Stimulated activated CD8-positive, alpha-beta memory T cell treated with anti-CD3 and anti-CD28 coated beads, Interleukin-7, amount 100 ng/mL, for 24 hours (primary cell): ENCODE results near the gene BMP6.
"Not testable (repeated sequence)": the region's sequence is repeated elsewhere in the genome, so short reads cannot be mapped to it uniquely, and the experiment has no call there.

Experiments
- DNase-seq: peaks from one replicate; pipeline ENCODE4 v3.0.0-alpha.2; 2020; ENCODE audit warnings: low read depth

The BMP6 gene

GRCh38 chr6:7794509-7794908, 68.6 kb downstream of the BMP6 start:
- DNase-seq, result no peak

GRCh38 chr6:7797386-7797785, 71.5 kb downstream of the BMP6 start:
- DNase-seq, result no peak

GRCh38 chr6:7798751-7799150, 72.9 kb downstream of the BMP6 start:
- DNase-seq, result no peak

GRCh38 chr6:7802662-7803061, 76.8 kb downstream of the BMP6 start:
- no peak for DNase-seq

GRCh38 chr6:7803214-7803613, 77.3 kb downstream of the BMP6 start:
- no peak for DNase-seq

GRCh38 chr6:7805078-7805849, 79.4 kb downstream of the BMP6 start:
- no peak for DNase-seq

- DNase-seq, result no peak
Measured at GRCh38 chr6:7805850-7806214, 79.9 kb downstream of the BMP6 start.

- no peak for DNase-seq
Measured at GRCh38 chr6:7806711-7807110, 80.8 kb downstream of the BMP6 start.

GRCh38 chr6:7809346-7809745, 83.4 kb downstream of the BMP6 start:
- DNase-seq, result no peak

- DNase-seq, result no peak
Measured at GRCh38 chr6:7811441-7811840, 85.5 kb downstream of the BMP6 start.

GRCh38 chr6:7812623-7813022, 86.7 kb downstream of the BMP6 start:
- DNase-seq, result no peak

- DNase-seq, result no peak
Measured at GRCh38 chr6:7813193-7813592, 87.3 kb downstream of the BMP6 start.

GRCh38 chr6:7813704-7814103, 87.8 kb downstream of the BMP6 start:
- DNase-seq, result no peak

GRCh38 chr6:7815716-7816115, 89.8 kb downstream of the BMP6 start:
- DNase-seq, result no peak

- DNase-seq, result not testable (repeated sequence)
Measured at GRCh38 chr6:7817184-7817583, 91.3 kb downstream of the BMP6 start.

GRCh38 chr6:7818257-7819214, 92.6 kb downstream of the BMP6 start:
- no peak for DNase-seq

- DNase-seq, result no peak
Measured at GRCh38 chr6:7819431-7820015, 93.6 kb downstream of the BMP6 start.

- no peak for DNase-seq
Measured at GRCh38 chr6:7820288-7820835, 94.5 kb downstream of the BMP6 start.

- no peak for DNase-seq
Measured at GRCh38 chr6:7821426-7821825, 95.5 kb downstream of the BMP6 start.

- DNase-seq, result no peak
Measured at GRCh38 chr6:7823552-7823951, 97.7 kb downstream of the BMP6 start.

- DNase-seq, result no peak
Measured at GRCh38 chr6:7825986-7826385, 100.1 kb downstream of the BMP6 start.

GRCh38 chr6:7827142-7827541, 101.2 kb downstream of the BMP6 start:
- DNase-seq, result no peak

- DNase-seq, result no peak
Measured at GRCh38 chr6:7828124-7828523, 102.2 kb downstream of the BMP6 start.
